ENCODE measurements around the gene NCK1. TPM values are rescaled to one million over a fixed set of nuclear protein-coding genes. Genes with fewer than 3 reads are reported as not detected.

The NCK1 gene
- 10 to 100 TPM; 33.8 to 72.3 TPM for total RNA-seq

- Histone ChIP-seq H3K27me3 (no peaks in the 10 kb centered on the region), H3K9me3 (no peaks in the 10 kb centered on the region), H3K9ac (ENCODE audit: low read depth in 2 of 2, low read length in 2 of 2) (peak within 1 kb of the TSS; percentile 87 to 89), H3K4me1 (no peaks in the 10 kb centered on the region), H3K4me3 (peak within 1 kb of the TSS; percentile 93), H3K27ac (peak within 1 kb of the TSS; percentile 98), H3K36me3 (no peaks in the 10 kb centered on the region)
- intact Hi-C loops (cut with DNase I), result loop anchor here (10.0 kb wide), 1 partner anchor 53 kb away; no protein-coding TSS in a partner anchor
- DNase-seq, result peak; percentile 99
- TF ChIP-seq CTCF (IDR thresholded peaks at IDR 0.05), result no peak
Measured at GRCh38 chr3:136861890-136862616, at the start of gene NCK1. Gene NCK1, plus strand, starts transcription at chr3:136862208. Its CDS starts 65,794 bp downstream, at chr3:136928002.

GRCh38 chr3:136817448-136817847 is 44.6 kb upstream of the NCK1 start:
- H3K9ac ChIP-seq (ENCODE audit: low read depth in 2 of 2, low read length in 2 of 2), result no peak overlapping the region
- no peak for TF ChIP-seq CTCF (IDR thresholded peaks at IDR 0.05)
- intact Hi-C loops (cut with DNase I), result no loop called here
- no peak for DNase-seq
- no peak overlapping the region for H3K4me3 ChIP-seq
- no peaks in the 10 kb centered on the region for H3K4me1 ChIP-seq
- H3K27me3 ChIP-seq, result peaks cover 21% of the 10 kb centered on the region
- no peaks in the 10 kb centered on the region for H3K9me3 ChIP-seq
- no peak overlapping the region for H3K27ac ChIP-seq
- H3K36me3 ChIP-seq, result no peaks in the 10 kb centered on the region

GRCh38 chr3:136818191-136818768 is 43.7 kb upstream of the NCK1 start:
- Histone ChIP-seq H3K27me3 (peaks cover 21% of the 10 kb centered on the region), H3K4me3 (peak overlapping the region; percentile 48), H3K36me3 (no peaks in the 10 kb centered on the region), H3K27ac (no peak overlapping the region), H3K9me3 (no peaks in the 10 kb centered on the region), H3K4me1 (no peaks in the 10 kb centered on the region), H3K9ac (ENCODE audit: low read depth in 2 of 2, low read length in 2 of 2) (peak overlapping the region; percentile 31 to 36)
- no peak for TF ChIP-seq CTCF (IDR thresholded peaks at IDR 0.05)
- no peak for DNase-seq
- intact Hi-C loops (cut with DNase I), result no loop called here

GRCh38 chr3:136818769-136819391 is 43.1 kb upstream of the NCK1 start, which contains the start of gene SLC35G2:
Gene SLC35G2, plus strand, starts transcription at chr3:136819126. Its CDS starts 35,335 bp downstream, at chr3:136854461.
- Histone ChIP-seq H3K27ac (no peak within 1 kb of the TSS), H3K4me3 (peak within 1 kb of the TSS; percentile 48), H3K4me1 (no peaks in the 10 kb centered on the region), H3K9ac (ENCODE audit: low read depth in 2 of 2, low read length in 2 of 2) (peak within 1 kb of the TSS; percentile 39 to 40), H3K36me3 (no peaks in the 10 kb centered on the region), H3K27me3 (peaks cover 21% of the 10 kb centered on the region), H3K9me3 (no peaks in the 10 kb centered on the region)
- intact Hi-C loops (cut with DNase I), result no loop called here
- TF ChIP-seq CTCF (IDR thresholded peaks at IDR 0.05), result no peak
- peak; percentile 22 for DNase-seq

- no peaks in the 10 kb centered on the region for H3K4me1 ChIP-seq
- peak overlapping the region; percentile 48 for H3K4me3 ChIP-seq
- no peak for TF ChIP-seq CTCF (IDR thresholded peaks at IDR 0.05)
- DNase-seq, result peak; percentile 20
- H3K36me3 ChIP-seq, result no peaks in the 10 kb centered on the region
- no peaks in the 10 kb centered on the region for H3K9me3 ChIP-seq
- intact Hi-C loops (cut with DNase I), result no loop called here
- H3K9ac ChIP-seq (ENCODE audit: low read depth in 2 of 2, low read length in 2 of 2), result peak overlapping the region; percentile 36 to 40
- no peak overlapping the region for H3K27ac ChIP-seq
- H3K27me3 ChIP-seq, result peaks cover 21% of the 10 kb centered on the region
Measured at GRCh38 chr3:136819392-136819730, 42.6 kb upstream of the NCK1 start.

Measured in colonic mucosa (tissue), 4 donors.